ENCODE measurements around the gene PYCR2.

Gene PYCR2

GRCh38 chr1:225914947-225915346 lies 9.1 kb downstream of the PYCR2 start:
- H3K4me3 ChIP-seq (ENCODE audit: low read length): no peak overlapping the region
- H3K27ac ChIP-seq (ENCODE audit: low read length): no peak overlapping the region
- peaks cover 7% of the 10 kb centered on the region for H3K27me3 ChIP-seq (ENCODE audit: insufficient read depth, low read length)
- H3K36me3 ChIP-seq (ENCODE audit: insufficient read depth, low read depth, low read length): peaks cover 20% of the 10 kb centered on the region
- H3K4me1 ChIP-seq (ENCODE audit: insufficient read depth, low read length): no peaks in the 10 kb centered on the region
- no peaks in the 10 kb centered on the region for H3K9me3 ChIP-seq (ENCODE audit: insufficient read depth, low read depth, low read length)
- H3K9ac ChIP-seq (ENCODE audit: low read depth, low read length): no peak overlapping the region

- Histone ChIP-seq H3K36me3 (ENCODE audit: insufficient read depth, low read depth, low read length) (peaks cover 14% of the 10 kb centered on the region), H3K9me3 (ENCODE audit: insufficient read depth, low read depth, low read length) (no peaks in the 10 kb centered on the region), H3K27ac (ENCODE audit: low read length) (no peak overlapping the region), H3K27me3 (ENCODE audit: insufficient read depth, low read length) (peaks cover 7% of the 10 kb centered on the region), H3K4me3 (ENCODE audit: low read length) (no peak overlapping the region), H3K4me1 (ENCODE audit: insufficient read depth, low read length) (no peaks in the 10 kb centered on the region), H3K9ac (ENCODE audit: low read depth, low read length) (no peak overlapping the region)
Measured at GRCh38 chr1:225914391-225914790, 9.7 kb downstream of the PYCR2 start.

GRCh38 chr1:225911191-225912130 lies 12.6 kb downstream of the PYCR2 start:
- Histone ChIP-seq H3K27ac (ENCODE audit: low read length) (no peak overlapping the region), H3K9ac (ENCODE audit: low read depth, low read length) (no peak overlapping the region), H3K36me3 (ENCODE audit: insufficient read depth, low read depth, low read length) (no peaks in the 10 kb centered on the region), H3K9me3 (ENCODE audit: insufficient read depth, low read depth, low read length) (no peaks in the 10 kb centered on the region), H3K4me1 (ENCODE audit: insufficient read depth, low read length) (no peaks in the 10 kb centered on the region), H3K4me3 (ENCODE audit: low read length) (no peak overlapping the region), H3K27me3 (ENCODE audit: insufficient read depth, low read length) (peaks cover 7% of the 10 kb centered on the region)

GRCh38 chr1:225909477-225909876 lies 14.6 kb downstream of the PYCR2 start:
- no peak overlapping the region for H3K4me3 ChIP-seq (ENCODE audit: low read length)
- no peaks in the 10 kb centered on the region for H3K9me3 ChIP-seq (ENCODE audit: insufficient read depth, low read depth, low read length)
- peaks cover 7% of the 10 kb centered on the region for H3K27me3 ChIP-seq (ENCODE audit: insufficient read depth, low read length)

GRCh38 chr1:225908773-225909172 lies 15.3 kb downstream of the PYCR2 start:
- H3K4me3 ChIP-seq (ENCODE audit: low read length): no peak overlapping the region
- H3K9me3 ChIP-seq (ENCODE audit: insufficient read depth, low read depth, low read length): no peaks in the 10 kb centered on the region
- H3K36me3 ChIP-seq (ENCODE audit: insufficient read depth, low read depth, low read length): no peaks in the 10 kb centered on the region
- no peak overlapping the region for H3K9ac ChIP-seq (ENCODE audit: low read depth, low read length)
- no peak overlapping the region for H3K27ac ChIP-seq (ENCODE audit: low read length)
- H3K27me3 ChIP-seq (ENCODE audit: insufficient read depth, low read length): peaks cover 7% of the 10 kb centered on the region
- H3K4me1 ChIP-seq (ENCODE audit: insufficient read depth, low read length): no peaks in the 10 kb centered on the region

More at GRCh38 chr1:225909477-225909876, 14.6 kb downstream of the PYCR2 start:
- H3K27ac ChIP-seq (ENCODE audit: low read length): no peak overlapping the region
- no peaks in the 10 kb centered on the region for H3K36me3 ChIP-seq (ENCODE audit: insufficient read depth, low read depth, low read length)
- H3K9ac ChIP-seq (ENCODE audit: low read depth, low read length): no peak overlapping the region
- H3K4me1 ChIP-seq (ENCODE audit: insufficient read depth, low read length): no peaks in the 10 kb centered on the region

GRCh38 chr1:225908013-225908640 lies 15.9 kb downstream of the PYCR2 start:
- H3K4me3 ChIP-seq (ENCODE audit: low read length): no peak overlapping the region
- no peaks in the 10 kb centered on the region for H3K4me1 ChIP-seq (ENCODE audit: insufficient read depth, low read length)
- H3K9me3 ChIP-seq (ENCODE audit: insufficient read depth, low read depth, low read length): no peaks in the 10 kb centered on the region
- H3K36me3 ChIP-seq (ENCODE audit: insufficient read depth, low read depth, low read length): no peaks in the 10 kb centered on the region
- no peak overlapping the region for H3K9ac ChIP-seq (ENCODE audit: low read depth, low read length)
- H3K27me3 ChIP-seq (ENCODE audit: insufficient read depth, low read length): peaks cover 7% of the 10 kb centered on the region
- H3K27ac ChIP-seq (ENCODE audit: low read length): no peak overlapping the region

GRCh38 chr1:225907341-225907740 lies 16.7 kb downstream of the PYCR2 start:
- Histone ChIP-seq H3K9ac (ENCODE audit: low read depth, low read length) (no peak overlapping the region), H3K36me3 (ENCODE audit: insufficient read depth, low read depth, low read length) (no peaks in the 10 kb centered on the region), H3K27ac (ENCODE audit: low read length) (no peak overlapping the region), H3K4me3 (ENCODE audit: low read length) (no peak overlapping the region), H3K4me1 (ENCODE audit: insufficient read depth, low read length) (no peaks in the 10 kb centered on the region), H3K27me3 (ENCODE audit: insufficient read depth, low read length) (peaks cover 7% of the 10 kb centered on the region), H3K9me3 (ENCODE audit: insufficient read depth, low read depth, low read length) (no peaks in the 10 kb centered on the region)

GRCh38 chr1:225906467-225906866 lies 17.6 kb downstream of the PYCR2 start:
- H3K9me3 ChIP-seq (ENCODE audit: insufficient read depth, low read depth, low read length): no peaks in the 10 kb centered on the region
- H3K9ac ChIP-seq (ENCODE audit: low read depth, low read length): no peak overlapping the region
- H3K36me3 ChIP-seq (ENCODE audit: insufficient read depth, low read depth, low read length): no peaks in the 10 kb centered on the region
- H3K27ac ChIP-seq (ENCODE audit: low read length): no peak overlapping the region
- H3K27me3 ChIP-seq (ENCODE audit: insufficient read depth, low read length): peaks cover under 1% of the 10 kb centered on the region
- no peak overlapping the region for H3K4me3 ChIP-seq (ENCODE audit: low read length)
- H3K4me1 ChIP-seq (ENCODE audit: insufficient read depth, low read length): no peaks in the 10 kb centered on the region

GRCh38 chr1:225903623-225904022 lies 20.4 kb downstream of the PYCR2 start:
- H3K27me3 ChIP-seq (ENCODE audit: insufficient read depth, low read length): no peaks in the 10 kb centered on the region; the same call in 1 of the 2 replicates
- no peak overlapping the region for H3K27ac ChIP-seq (ENCODE audit: low read length)
- H3K4me3 ChIP-seq (ENCODE audit: low read length): no peak overlapping the region
- H3K9me3 ChIP-seq (ENCODE audit: insufficient read depth, low read depth, low read length): no peaks in the 10 kb centered on the region
- H3K4me1 ChIP-seq (ENCODE audit: insufficient read depth, low read length): peaks cover 10% of the 10 kb centered on the region; the same call in 1 of the 2 replicates
- no peaks in the 10 kb centered on the region for H3K36me3 ChIP-seq (ENCODE audit: insufficient read depth, low read depth, low read length)
- no peak overlapping the region for H3K9ac ChIP-seq (ENCODE audit: low read depth, low read length)

- H3K4me1 ChIP-seq (ENCODE audit: insufficient read depth, low read length): peaks cover 19% of the 10 kb centered on the region; the same call in 1 of the 2 replicates
- H3K9me3 ChIP-seq (ENCODE audit: insufficient read depth, low read depth, low read length): no peaks in the 10 kb centered on the region
- peak overlapping the region; percentile 32; the same call in 1 of the 2 replicates for H3K9ac ChIP-seq (ENCODE audit: low read depth, low read length)
- H3K4me3 ChIP-seq (ENCODE audit: low read length): peak overlapping the region; percentile 31; the same call in 1 of the 2 replicates
- no peaks in the 10 kb centered on the region for H3K27me3 ChIP-seq (ENCODE audit: insufficient read depth, low read length)
- H3K27ac ChIP-seq (ENCODE audit: low read length): no peak overlapping the region
- H3K36me3 ChIP-seq (ENCODE audit: insufficient read depth, low read depth, low read length): no peaks in the 10 kb centered on the region
Measured at GRCh38 chr1:225899044-225899925, 24.8 kb downstream of the PYCR2 start.
